Measurements from ENCODE around the gene TMEM132E.

TMEM132E gene

GRCh38 chr17:34569591-34569990 lies 9.8 kb upstream of the TMEM132E start:
- no peak for DNase-seq (ENCODE audit: low spot score)

GRCh38 chr17:34570506-34570905 lies 8.9 kb upstream of the TMEM132E start:
- no peak for DNase-seq (ENCODE audit: low spot score)

- no peak for DNase-seq (ENCODE audit: low spot score)
These were observed 7.8 kb upstream of the TMEM132E start for GRCh38 chr17:34571428-34572130.

DNA sequence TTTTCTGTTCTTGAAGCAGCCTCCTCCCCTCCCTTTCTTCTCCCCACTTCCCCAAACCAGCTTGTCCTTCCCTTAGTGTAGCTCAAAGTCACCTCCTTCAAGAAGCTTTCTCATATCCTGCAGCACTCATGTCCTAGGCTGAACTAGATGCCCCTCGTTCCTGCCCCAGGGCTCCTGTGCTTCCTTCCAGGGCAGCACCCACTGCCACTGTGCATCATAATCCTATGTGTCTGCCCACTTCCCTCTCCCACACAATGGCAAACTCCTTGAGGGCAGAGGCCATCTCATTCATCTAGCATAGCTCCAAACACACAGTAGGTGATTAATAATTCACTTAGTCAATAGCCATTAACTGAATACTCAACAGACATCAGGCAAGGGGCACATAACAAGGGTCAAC lies 6.9 kb upstream of the TMEM132E start:
- DNase-seq (ENCODE audit: low spot score): no peak

DNA sequence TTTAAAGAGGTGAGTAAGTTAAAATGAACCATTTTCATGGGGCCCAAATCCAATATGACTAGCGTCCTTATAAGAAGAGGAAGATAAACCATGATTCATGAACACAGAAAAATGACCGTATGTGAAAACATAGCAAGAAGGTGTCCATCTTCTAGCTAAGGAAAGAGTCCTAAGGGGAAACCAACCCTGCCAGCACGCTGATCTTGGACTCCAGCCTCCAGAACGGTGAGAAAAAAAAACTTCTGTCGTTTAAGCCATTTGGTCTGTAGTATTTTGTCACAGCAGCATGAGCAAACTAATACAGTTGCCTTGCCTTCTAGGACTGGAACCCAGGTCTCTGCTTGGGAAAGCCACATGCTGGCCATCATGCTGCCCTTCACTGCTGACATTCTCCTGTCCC lies 4.2 kb upstream of the TMEM132E start:
- no peak for DNase-seq (ENCODE audit: low spot score)

DNA sequence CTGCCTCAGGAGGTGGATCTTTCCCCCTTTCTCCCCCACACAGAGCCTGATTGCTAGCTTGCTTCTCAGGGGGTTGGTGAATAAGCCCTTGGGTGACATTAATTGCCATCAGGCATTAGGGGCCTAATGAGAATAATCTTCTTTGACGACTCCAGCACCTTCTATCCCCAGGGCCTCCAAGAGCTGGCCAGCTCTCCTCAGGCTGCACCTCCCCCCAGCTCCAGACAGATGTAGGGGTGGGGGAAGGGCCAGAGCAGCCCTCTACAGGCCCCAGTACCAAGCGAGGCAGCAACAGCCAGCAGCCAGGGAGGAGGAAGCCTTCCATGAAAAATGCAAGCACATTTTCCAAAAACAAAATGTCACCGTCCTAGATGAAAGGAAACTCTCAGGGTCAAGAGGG lies 1.4 kb upstream of the TMEM132E start:
- no peak for DNase-seq (ENCODE audit: low spot score)

GRCh38 chr17:34578656-34579016 lies 746 bp upstream of the TMEM132E start:
- DNase-seq (ENCODE audit: low spot score): no peak

DNA sequence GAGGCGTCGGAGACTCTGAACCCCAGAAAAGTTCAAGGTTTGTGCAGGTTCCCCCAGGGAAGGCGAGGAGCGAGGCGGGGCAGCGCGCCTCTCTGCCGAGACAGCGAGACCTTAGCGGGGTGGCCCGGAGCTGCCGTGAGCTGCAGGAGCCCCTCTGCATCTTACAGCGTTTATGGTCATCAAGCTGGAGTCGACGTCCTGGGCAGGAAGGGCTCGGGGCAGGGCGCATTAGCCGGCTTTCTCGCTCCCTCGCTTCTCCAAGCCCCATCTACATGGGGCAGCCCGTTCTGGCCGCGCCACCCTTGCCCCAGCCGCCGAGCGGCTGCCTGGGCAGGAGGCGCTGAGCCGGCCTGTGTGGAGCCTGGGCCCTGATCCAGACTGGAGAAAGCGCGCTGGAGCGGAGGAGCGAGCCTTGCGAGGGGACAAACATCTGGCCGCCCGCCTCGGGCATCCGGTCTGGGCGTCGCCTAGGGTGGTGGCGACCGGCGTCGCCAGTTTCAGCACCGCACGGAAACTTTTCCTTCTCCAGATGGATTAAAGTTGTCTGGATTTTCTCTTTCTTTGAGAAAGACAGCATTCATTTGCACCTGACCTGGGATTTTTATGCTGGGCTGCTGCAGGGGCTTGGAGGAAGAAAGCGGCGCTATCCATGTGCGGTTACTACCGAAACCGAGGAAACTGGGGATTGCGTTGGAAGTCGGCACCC lies 750 bp downstream of the TMEM132E start:
- no peak for DNase-seq (ENCODE audit: low spot score)

DNA sequence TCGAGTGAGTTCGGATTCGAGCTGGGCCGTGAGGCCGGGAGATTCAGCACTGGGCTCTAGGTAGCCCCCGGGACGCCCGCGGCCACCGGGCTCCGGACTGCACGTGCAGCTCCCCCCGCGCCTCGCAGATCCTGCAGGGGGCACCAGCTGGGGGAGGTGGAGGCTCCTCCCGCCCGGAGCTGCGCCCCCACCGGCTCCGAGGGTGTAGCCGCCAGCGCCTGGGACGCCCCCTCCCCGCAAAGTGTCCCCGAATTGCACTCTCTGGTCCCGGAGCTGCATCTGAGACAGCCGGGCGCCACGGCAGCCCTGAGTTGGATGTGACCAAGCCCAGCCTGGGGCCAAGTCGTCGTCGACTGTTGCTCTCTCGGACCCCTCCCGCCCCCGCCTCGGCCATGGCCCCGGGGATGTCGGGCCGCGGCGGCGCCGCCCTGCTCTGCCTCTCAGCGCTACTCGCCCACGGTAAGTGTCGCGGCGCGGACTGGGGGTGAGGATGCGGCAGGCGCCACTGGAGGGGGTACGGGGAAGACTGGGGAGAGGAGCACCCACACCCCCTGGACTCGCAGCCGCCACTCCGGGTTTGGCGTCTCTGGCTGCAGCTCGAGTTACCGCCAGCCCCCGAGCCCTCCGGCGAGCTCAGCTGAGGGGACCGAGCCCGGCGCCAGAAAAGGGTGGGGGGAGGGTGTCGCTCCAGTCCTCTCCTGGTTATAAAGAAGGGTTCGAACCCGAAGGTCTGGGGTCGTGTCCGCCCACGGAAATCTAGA lies 1.5 kb downstream of the TMEM132E start:
- DNase-seq (ENCODE audit: low spot score): no peak

DNA sequence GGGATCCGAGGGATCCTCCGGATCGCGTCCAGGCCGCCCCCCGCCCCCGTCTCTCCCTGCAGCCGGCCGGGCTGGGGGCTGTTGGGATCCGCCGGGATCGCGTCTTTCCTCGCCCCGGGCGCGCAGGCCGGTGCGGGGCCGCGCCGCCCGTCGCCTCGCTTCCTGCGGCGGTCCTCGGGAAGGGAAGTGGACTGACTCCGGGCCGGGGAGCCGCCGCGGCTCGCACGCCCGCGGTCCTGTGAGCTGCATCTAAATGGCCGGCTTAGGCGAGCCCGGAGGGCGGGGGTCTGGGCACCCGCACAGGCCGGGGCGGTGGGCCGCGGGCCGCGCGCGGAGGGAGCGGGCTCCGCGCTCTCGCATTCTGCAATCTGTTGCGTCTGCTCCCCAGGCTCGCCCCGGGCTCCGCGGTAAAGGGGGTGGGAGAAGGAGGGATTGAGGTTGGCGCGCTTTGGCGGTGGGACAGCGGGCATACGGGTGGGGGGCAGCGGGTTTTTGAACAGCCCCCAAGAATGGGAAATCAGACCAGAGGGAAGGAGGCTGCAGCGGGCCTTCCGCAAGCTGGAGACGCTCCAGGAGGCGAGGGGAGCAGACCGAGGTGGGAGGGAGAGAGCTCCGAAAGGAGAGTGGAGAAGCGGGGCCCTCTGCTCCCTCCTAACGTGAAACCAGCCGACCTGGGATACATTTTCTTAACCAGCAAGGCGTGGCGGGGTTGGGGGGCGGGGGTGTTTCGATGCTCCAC lies 2.2 kb downstream of the TMEM132E start:
- DNase-seq (ENCODE audit: low spot score): no peak

DNA sequence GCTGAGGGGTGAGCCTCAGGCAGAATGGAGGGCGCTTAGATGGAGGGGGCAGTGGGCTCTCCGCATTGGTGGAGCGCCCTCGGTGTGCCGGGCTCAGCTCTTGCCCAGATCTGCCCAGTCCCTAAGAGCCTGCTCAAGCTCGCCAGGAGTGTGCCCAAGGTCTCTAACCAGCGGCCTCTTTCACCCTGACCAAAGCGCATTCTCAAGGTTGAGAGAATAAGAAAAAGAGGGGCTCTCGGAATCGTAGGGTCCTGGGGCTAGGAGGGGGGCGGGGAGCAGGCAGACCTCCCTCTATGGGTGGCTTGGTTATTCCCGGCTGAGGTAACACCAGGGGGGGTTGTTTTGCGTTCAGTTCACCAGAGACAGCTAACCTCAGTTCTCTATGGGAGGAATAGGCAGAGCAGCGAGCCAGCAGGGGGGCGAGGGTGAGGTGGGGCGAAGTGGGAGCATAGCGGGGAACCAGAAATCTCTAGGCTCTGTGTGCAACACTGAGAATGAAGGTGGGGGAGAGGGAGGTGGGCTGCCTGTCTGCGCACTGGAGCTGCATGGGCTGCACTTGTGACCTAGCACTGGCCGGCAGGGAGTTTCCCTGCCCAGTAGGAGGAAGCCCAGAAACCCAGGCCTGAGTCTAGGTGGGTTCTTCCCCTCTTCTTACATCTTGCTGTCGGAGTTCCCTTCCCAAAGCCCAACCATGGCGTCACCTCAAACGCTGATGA lies 3.0 kb downstream of the TMEM132E start:
- no peak for DNase-seq (ENCODE audit: low spot score)

GRCh38 chr17:34582901-34583245 lies 3.5 kb downstream of the TMEM132E start:
- DNase-seq (ENCODE audit: low spot score): no peak

DNA sequence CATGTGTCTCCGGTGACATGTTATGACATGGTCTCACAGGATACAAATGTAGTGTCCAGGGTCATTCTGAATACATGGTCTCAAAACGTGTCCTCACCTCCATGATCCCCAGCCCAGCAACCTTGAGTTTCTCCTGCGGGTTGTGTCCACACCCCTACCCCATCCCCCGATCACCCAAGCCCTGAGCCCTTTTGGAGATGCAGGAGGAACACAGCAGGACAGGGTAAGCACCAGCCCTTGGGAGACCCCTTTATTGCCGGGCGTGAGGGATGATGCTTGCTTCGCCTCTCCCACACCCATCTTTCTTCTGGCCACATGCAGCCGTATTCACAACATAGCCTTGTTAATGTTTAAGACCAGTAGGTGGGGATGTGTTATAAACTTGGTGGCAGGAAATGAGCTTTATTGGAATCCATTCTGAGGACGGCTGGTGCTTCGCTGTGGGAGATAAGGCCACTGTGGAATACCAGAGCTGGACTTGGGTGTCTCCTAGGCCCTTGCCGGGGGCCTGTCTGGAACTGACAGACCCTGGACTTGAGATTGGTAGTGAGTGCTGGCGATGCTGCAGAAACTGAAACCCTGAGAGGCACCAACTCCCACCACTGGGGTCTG lies 5.5 kb downstream of the TMEM132E start:
- no peak for DNase-seq (ENCODE audit: low spot score)

DNA sequence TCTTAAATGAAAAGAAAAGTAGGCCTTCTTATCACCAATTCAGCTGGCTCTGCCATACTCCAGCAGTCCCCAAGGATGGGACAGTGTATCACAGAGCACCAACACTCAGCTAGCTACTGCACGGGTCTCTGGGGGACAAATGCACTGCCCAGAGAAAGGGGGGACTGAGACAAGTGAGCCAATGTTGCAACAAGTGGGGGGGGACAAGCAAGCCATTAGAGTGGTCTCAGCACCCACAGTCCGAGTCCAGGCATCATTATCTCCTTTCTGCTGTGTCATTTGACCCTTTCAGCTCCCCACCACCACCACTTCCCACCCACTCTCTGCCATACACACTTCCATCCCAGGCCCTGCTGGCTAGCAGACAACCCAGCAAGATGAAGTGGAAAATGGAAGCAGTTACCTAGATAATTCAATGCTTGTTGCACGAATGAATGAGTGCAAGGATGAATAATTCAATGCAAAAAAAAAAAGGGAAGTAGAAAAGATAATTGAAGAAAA lies 7.0 kb downstream of the TMEM132E start:
- DNase-seq (ENCODE audit: low spot score): no peak

DNA sequence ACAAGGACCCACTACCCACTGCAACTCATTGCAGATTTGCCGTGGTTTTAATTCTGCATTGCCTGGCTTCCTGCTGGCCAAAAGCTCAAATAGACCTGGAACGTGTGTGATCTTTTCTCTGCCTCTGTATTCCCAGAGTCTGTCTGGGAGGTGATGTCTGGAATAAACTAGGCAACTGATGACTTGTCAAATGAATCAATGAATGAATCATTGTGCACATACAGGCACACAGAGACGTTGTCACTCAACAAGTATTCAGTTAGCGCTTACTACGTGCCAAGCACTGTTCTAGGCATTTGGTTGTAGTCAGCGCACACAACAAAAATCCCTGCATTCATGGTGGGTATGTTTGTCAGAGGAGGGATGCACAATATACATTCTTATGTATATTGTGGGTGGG lies 8.9 kb downstream of the TMEM132E start:
- DNase-seq (ENCODE audit: low spot score): no peak

GRCh38 chr17:34589120-34589965 lies 10.0 kb downstream of the TMEM132E start:
- DNase-seq (ENCODE audit: low spot score): no peak

DNA sequence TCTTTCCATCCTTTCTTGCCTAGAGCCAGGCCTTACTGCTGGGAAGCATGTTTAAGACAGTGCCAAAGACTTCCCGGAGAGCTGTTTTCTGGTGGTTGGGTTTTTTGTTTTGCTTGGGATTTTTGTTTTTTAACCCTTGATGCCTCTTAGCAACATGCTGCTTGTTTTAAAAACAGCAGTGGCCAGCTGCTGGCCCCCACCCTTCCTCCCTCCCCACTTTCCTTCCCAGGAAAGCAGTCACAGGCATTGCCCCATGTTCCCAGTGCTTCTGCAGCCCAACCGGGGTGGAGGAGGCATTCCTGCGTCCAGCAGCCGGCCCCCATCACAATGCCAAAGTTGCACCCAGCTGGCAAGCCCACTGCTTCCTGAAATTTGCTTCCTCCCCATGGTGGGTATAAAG lies 12.6 kb downstream of the TMEM132E start:
- no peak for DNase-seq (ENCODE audit: low spot score)

- DNase-seq (ENCODE audit: low spot score): no peak
These were observed 17.5 kb downstream of the TMEM132E start for GRCh38 chr17:34596920-34597319.

- peak; percentile 81 for DNase-seq (ENCODE audit: low spot score)
These were observed 18.9 kb downstream of the TMEM132E start for GRCh38 chr17:34598161-34598776.

GRCh38 chr17:34601416-34601815 lies 22.0 kb downstream of the TMEM132E start:
- DNase-seq (ENCODE audit: low spot score): no peak
